Prostate gland (tissue), 2 donors: Measurements from ENCODE around the gene CATSPER1. TPM values are rescaled to one million over a fixed set of nuclear protein-coding genes. Genes with fewer than 3 reads are reported as not detected.

Experiments
- DNase-seq: peaks from one replicate; pipeline ENCODE4 v3.0.0-alpha.2; 2019; ENCODE audit warnings: low spot score
- H3K27ac ChIP-seq, 2 donors: fragments of 200-600 bp; sonication (generic); 2 replicates each; pipeline ENCODE4 v1.5.1; 2017 to 2019
- H3K27me3 ChIP-seq: fragments of 200-600 bp; sonication (generic); replicated peaks from 2 replicates; pipeline ENCODE4 v1.5.1; 2019; ENCODE audit not compliant: insufficient read depth
- H3K36me3 ChIP-seq, 2 donors: fragments of 200-600 bp; sonication (generic); 1 replicate in 1 of 2; 2 replicates in 1 of 2; pipeline versions ENCODE4 v1.5.1 to v1.8.1; 2017 to 2019
- H3K4me1 ChIP-seq: fragments of 200-600 bp; sonication (generic); replicated peaks from 2 replicates; pipeline ENCODE4 v1.5.1; 2019
- H3K4me3 ChIP-seq, 2 donors: fragments of 200-600 bp; sonication (generic); 2 replicates each; pipeline ENCODE4 v1.5.1; 2017 to 2019
- H3K9me3 ChIP-seq: fragments of 200-600 bp; sonication (generic); 2 replicates; pipeline ENCODE4 v1.5.1; 2017
- POLR2A ChIP-seq: fragments of 450-650 bp; IDR thresholded peaks from one replicate; pipeline ENCODE4 v1.6.1; 2016; ENCODE audit warnings: antibody characterized with exemption, mild to moderate bottlenecking
- POLR2AphosphoS5 ChIP-seq: sonication (generic); formaldehyde crosslinking; IDR thresholded peaks from one replicate; pipeline ENCODE4 v1.6.1; 2017; ENCODE audit warnings: antibody characterized with exemption
- WGBS: methylation state at CpG from one replicate; pipeline ENCODE4 v1.1.5; 2018; 5-methylcytosine and 5-hydroxymethylcytosine counted together
- intact Hi-C: fragments of 100-400 bp; cut with DNase I; formaldehyde crosslinking; loops from one replicate; pipeline ENCODE4 v1.14.2; 2022
- total RNA-seq, 2 donors: library from RNA; depleted of rRNA; stranded (reverse); fragments of >200 nt; gene quantifications; one replicate each; pipeline ENCODE4 v1.1.0, GENCODE V29; 2016
- TF ChIP-seq, protein P1 (sequence below), 4 experiments: fragments of 200-600 bp in 2 of 4; fragments of 450-650 bp in 2 of 4; sonication (generic) in 2 of 4; IDR thresholded peaks; 1 replicate in 3 of 4; 2 replicates in 1 of 4; pipeline ENCODE4 v1.5.1; 2016 to 2019; ENCODE audit warnings: antibody characterized with exemption in 4 of 4, mild to moderate bottlenecking in 2 of 4, moderate library complexity in 2 of 4

The CATSPER1 gene
- total RNA-seq, 2 donors from 2014 or later: 0.85 TPM; not detected in 1

DNA sequence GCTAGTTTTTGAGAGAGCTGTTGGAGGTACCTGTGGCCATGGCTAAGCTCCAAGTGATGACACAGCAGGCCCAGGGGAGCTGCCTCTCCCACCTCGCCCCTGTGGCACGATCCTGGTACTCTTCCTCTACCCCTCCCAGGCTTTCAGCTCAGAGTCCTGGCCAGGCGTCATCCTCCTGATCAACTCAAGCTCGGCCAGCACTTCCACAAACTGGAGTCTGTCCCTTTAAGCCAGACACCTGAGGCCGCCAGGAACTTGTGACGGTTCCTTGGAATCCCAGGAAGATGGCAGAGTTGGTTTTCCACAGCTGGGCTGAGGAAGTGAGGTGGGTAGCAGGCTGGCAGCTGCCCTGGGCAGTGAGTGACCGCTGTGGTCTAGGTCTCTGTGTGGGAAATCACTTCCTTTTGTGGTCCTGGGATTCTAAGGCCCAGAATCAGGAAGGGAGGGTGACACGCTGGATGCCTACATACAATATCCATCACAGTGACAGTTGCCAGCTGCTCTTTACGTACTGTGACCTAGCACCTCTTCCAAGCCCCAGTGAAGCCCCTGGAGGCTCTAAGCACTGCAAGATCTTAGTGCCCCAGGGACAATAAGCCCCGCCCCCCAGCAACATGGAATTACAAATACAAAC is 17.7 kb downstream of the CATSPER1 start:
- no peak for DNase-seq
- intact Hi-C loops: no loop called here
- Histone ChIP-seq H3K4me3 (no peak overlapping the region), H3K9me3 (no peaks in the 10 kb centered on the region), H3K27ac (no peak overlapping the region), H3K4me1 (peaks cover under 1% of the 10 kb centered on the region), H3K36me3 (no peaks in the 10 kb centered on the region), H3K27me3 (peaks cover 2% of the 10 kb centered on the region)
- TF ChIP-seq, protein P1, sequence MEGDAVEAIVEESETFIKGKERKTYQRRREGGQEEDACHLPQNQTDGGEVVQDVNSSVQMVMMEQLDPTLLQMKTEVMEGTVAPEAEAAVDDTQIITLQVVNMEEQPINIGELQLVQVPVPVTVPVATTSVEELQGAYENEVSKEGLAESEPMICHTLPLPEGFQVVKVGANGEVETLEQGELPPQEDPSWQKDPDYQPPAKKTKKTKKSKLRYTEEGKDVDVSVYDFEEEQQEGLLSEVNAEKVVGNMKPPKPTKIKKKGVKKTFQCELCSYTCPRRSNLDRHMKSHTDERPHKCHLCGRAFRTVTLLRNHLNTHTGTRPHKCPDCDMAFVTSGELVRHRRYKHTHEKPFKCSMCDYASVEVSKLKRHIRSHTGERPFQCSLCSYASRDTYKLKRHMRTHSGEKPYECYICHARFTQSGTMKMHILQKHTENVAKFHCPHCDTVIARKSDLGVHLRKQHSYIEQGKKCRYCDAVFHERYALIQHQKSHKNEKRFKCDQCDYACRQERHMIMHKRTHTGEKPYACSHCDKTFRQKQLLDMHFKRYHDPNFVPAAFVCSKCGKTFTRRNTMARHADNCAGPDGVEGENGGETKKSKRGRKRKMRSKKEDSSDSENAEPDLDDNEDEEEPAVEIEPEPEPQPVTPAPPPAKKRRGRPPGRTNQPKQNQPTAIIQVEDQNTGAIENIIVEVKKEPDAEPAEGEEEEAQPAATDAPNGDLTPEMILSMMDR (IDR thresholded peaks at IDR 0.05): no peak
- TF ChIP-seq POLR2AphosphoS5 (no peak), POLR2A (no peak)
- 54% methylated on average over 10 of the region's 10 CpGs for WGBS

DNA sequence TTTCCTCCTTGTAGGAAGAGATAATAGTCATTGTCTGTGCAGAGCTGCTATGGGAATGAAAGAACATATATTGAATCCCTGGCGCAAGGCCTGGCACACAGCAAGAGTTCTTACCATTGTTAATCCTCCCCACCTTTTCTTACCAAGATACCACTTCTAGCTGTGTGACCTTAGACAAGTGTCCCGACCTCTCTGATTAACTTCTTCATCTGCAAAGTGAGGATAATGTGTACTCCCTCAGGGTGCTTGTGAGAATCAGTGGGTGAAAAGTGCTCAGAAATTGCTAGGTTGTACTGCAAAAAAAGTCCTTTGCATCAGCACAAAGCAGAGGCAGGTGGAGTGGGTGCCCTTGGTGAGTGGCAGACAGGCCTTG is 18.2 kb downstream of the CATSPER1 start:
- TF ChIP-seq, protein P1 (IDR thresholded peaks at IDR 0.05): no peak
- TF ChIP-seq POLR2A: no peak
- no peak for TF ChIP-seq POLR2AphosphoS5
- intact Hi-C loops: no loop called here

DNA sequence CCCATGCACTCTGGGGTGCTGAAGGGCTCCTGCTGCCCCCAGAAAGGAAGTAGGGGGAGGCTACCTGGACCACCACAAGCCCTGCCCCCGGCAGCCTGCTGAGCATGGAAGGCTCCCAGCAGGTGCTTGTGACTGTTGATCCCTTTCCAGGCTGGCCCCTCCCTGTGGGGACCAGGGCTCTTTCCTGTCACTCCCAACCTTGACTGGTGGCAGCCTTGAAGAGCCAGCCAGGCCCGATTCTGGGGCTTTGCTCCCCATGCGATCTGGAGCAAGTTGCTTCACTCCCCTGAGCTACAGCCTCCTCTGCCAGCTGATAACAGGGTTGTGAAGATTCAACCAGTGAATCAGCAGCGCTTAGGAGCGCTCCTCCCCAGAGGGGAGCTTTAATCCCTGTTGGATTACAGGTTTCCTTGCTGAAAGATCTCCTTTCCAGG is 19.1 kb downstream of the CATSPER1 start:
- WGBS: 54% methylated on average over 5 of the region's 5 CpGs
- intact Hi-C loops: no loop called here
- DNase-seq: no peak
- no peak overlapping the region for H3K4me3 ChIP-seq
- TF ChIP-seq POLR2A (no peak), POLR2AphosphoS5 (no peak)
- TF ChIP-seq, protein P1 (IDR thresholded peaks at IDR 0.05): no peak
- H3K27me3 ChIP-seq: peaks cover 2% of the 10 kb centered on the region
- H3K36me3 ChIP-seq: no peaks in the 10 kb centered on the region
- H3K9me3 ChIP-seq: no peaks in the 10 kb centered on the region
- no peak overlapping the region for H3K27ac ChIP-seq
- H3K4me1 ChIP-seq: peaks cover 7% of the 10 kb centered on the region

More for the DNA sequence above, 18.2 kb downstream of the CATSPER1 start:
- no peak for DNase-seq
- no peak overlapping the region for H3K4me3 ChIP-seq
- peaks cover 2% of the 10 kb centered on the region for H3K27me3 ChIP-seq
- no peak overlapping the region for H3K27ac ChIP-seq
- no peaks in the 10 kb centered on the region for H3K9me3 ChIP-seq
- 93% methylated on average over 2 of the region's 2 CpGs for WGBS
- no peaks in the 10 kb centered on the region for H3K36me3 ChIP-seq
- peaks cover 6% of the 10 kb centered on the region for H3K4me1 ChIP-seq

DNA sequence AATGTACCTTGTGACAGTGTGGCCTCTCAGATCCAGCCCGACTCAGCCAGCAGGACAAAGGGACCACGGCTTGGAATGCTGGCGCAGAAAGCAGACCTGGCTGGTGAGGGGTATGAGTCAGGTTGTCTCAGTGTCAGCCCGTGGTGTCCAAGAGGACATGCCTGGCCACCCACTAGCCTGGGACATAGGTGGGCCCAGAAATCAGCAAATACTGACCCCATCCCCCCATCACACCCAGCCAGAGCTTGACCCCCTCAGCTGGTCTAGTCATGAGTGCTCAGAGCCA is 19.4 kb downstream of the CATSPER1 start:
- WGBS: 75% methylated on average over 4 of the region's 4 CpGs
- no peaks in the 10 kb centered on the region for H3K36me3 ChIP-seq
- no peak overlapping the region for H3K27ac ChIP-seq
- H3K27me3 ChIP-seq: no peaks in the 10 kb centered on the region
- peaks cover 7% of the 10 kb centered on the region for H3K4me1 ChIP-seq
- no peak overlapping the region for H3K4me3 ChIP-seq
- intact Hi-C loops: no loop called here
- no peaks in the 10 kb centered on the region for H3K9me3 ChIP-seq
- DNase-seq: no peak
- TF ChIP-seq, protein P1 (IDR thresholded peaks at IDR 0.05): no peak
- no peak for TF ChIP-seq POLR2A

DNA sequence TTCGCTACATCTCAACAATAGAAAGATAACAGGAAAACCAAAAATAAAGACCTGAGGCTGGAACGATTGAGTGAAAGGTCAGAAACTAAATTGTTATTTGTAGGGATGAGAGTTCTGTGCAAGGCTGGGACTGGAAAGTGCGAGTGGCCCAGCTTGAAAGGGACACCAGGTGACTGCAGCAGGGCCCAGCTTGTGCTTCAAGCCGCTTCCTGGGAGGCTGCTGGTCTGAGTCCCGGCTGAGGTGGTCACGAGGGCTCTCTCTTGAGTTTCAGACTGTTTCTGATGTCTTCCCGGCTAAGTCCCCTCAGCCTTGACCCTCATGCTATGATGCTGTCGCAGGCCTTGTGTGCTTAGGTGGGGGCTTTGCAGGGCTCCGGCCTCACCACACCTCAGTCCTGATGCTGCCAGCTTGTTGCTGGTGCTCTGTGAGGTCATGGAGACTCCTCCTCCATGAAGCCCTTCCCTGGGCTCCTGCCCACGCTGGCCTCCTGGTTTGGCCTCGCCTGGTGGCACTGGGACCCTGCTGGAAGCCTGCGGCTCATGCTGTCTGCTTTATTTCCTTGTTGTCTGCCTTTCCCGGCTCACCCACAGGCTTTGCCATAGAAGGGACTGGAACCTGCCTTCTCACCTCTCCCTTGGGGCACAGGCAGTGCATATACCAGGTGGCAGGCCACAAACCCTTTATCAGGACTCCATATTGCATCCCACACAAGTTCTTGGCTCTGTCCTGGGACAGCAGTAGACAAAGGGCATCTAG is 20.0 kb downstream of the CATSPER1 start:
- no peak overlapping the region for H3K4me3 ChIP-seq
- intact Hi-C loops: no loop called here
- no peaks in the 10 kb centered on the region for H3K9me3 ChIP-seq
- WGBS: 94% methylated on average over 12 of the region's 13 CpGs
- no peak for DNase-seq
- H3K36me3 ChIP-seq: no peaks in the 10 kb centered on the region
- no peak overlapping the region for H3K27ac ChIP-seq
- TF ChIP-seq POLR2AphosphoS5 (no peak), POLR2A (no peak)
- TF ChIP-seq, protein P1 (IDR thresholded peaks at IDR 0.05): no peak
- no peaks in the 10 kb centered on the region for H3K27me3 ChIP-seq
- H3K4me1 ChIP-seq: peaks cover 7% of the 10 kb centered on the region
